Osteocyte (in vitro differentiated cells): Measurements from ENCODE around the gene SMARCB1. TPM values are rescaled to one million over a fixed set of nuclear protein-coding genes. Genes with fewer than 3 reads are reported as not detected.

Experiments used
- DNase-seq: peaks from one replicate; pipeline ENCODE4 v3.0.0; 2021; ENCODE audit warnings: mixed read lengths; ENCODE audit not compliant: unreplicated experiment; ENCODE audit errors: extremely low spot score
- H3K27ac Mint-ChIP-seq: one replicate; pipeline ENCODE4 v1.8.0; 2021; ENCODE audit warnings: mild to moderate bottlenecking, mixed read lengths; ENCODE audit not compliant: unreplicated experiment
- H3K27me3 Mint-ChIP-seq: one replicate; pipeline ENCODE4 v1.8.0; 2021; ENCODE audit warnings: mixed read lengths; ENCODE audit not compliant: unreplicated experiment
- H3K36me3 Mint-ChIP-seq: one replicate; pipeline ENCODE4 v1.8.0; 2021; ENCODE audit warnings: mixed read lengths; ENCODE audit not compliant: unreplicated experiment
- H3K4me1 Mint-ChIP-seq: one replicate; pipeline ENCODE4 v1.8.0; 2021; ENCODE audit warnings: mixed read lengths; ENCODE audit not compliant: unreplicated experiment
- H3K4me3 Mint-ChIP-seq: one replicate; pipeline ENCODE4 v1.8.0; 2021; ENCODE audit warnings: mild to moderate bottlenecking, moderate library complexity, mixed read lengths; ENCODE audit not compliant: unreplicated experiment
- H3K9me3 Mint-ChIP-seq: one replicate; pipeline ENCODE4 v1.8.0; 2021; ENCODE audit warnings: mixed read lengths; ENCODE audit not compliant: unreplicated experiment
- total RNA-seq: library from RNA; stranded (reverse); gene quantifications from 2 replicates; pipeline ENCODE4 v1.2.1, GENCODE V29; 2021
- TF ChIP-seq, protein P1 (sequence below): fragments of 200-600 bp; sonication (generic); IDR thresholded peaks from 2 replicates; pipeline ENCODE4 v1.5.0; 2021; ENCODE audit warnings: antibody characterized with exemption, mild to moderate bottlenecking, moderate library complexity

Gene SMARCB1
- total RNA-seq, 1 donor from 2014 or later = 126 TPM

DNA sequence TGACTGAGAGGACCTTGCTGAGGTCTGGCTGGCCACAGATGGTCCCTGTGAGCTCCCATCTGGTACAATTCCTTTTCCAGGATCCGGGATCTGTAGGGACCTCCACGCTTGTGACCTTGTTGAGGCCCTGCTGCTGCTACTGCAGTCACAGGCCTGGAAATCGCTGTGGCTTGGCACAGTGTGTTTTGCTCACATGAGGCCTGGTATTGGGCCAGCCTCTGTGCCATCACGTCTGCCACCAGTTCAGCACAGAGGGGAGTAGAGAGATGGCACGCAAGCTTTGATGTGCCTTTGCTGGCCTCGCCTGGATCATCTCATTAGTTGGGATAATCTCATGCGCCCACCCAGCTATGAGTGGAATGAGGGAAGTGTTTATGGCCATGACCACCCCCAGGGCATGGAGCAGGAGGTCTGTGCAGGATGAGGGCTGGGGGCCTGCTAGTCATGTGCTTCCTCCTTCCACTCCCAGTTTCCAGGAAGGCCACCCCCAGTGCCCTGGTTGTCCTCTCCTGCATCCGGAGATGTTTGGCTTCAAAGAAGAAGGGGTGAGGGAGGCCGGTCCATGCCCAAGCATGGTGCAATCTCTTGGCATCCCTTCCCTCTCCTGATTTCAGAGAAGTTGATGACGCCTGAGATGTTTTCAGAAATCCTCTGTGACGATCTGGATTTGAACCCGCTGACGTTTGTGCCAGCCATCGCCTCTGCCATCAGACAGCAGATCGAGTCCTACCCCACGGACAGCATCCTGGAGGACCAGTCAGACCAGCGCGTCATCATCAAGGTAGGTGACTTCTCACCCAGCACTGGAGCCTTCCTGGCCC lies 29.6 kb downstream of the SMARCB1 start:
- Mint-ChIP-seq H3K9me3 (no peaks in the 10 kb centered on the region), H3K27ac (peak overlapping the region; percentile 31), H3K4me3 (no peak overlapping the region), H3K36me3 (peaks cover 43% of the 10 kb centered on the region), H3K27me3 (no peaks in the 10 kb centered on the region), H3K4me1 (peaks cover 3% of the 10 kb centered on the region)
- DNase-seq = no peak
- TF ChIP-seq, protein P1, sequence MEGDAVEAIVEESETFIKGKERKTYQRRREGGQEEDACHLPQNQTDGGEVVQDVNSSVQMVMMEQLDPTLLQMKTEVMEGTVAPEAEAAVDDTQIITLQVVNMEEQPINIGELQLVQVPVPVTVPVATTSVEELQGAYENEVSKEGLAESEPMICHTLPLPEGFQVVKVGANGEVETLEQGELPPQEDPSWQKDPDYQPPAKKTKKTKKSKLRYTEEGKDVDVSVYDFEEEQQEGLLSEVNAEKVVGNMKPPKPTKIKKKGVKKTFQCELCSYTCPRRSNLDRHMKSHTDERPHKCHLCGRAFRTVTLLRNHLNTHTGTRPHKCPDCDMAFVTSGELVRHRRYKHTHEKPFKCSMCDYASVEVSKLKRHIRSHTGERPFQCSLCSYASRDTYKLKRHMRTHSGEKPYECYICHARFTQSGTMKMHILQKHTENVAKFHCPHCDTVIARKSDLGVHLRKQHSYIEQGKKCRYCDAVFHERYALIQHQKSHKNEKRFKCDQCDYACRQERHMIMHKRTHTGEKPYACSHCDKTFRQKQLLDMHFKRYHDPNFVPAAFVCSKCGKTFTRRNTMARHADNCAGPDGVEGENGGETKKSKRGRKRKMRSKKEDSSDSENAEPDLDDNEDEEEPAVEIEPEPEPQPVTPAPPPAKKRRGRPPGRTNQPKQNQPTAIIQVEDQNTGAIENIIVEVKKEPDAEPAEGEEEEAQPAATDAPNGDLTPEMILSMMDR = no peak

DNA sequence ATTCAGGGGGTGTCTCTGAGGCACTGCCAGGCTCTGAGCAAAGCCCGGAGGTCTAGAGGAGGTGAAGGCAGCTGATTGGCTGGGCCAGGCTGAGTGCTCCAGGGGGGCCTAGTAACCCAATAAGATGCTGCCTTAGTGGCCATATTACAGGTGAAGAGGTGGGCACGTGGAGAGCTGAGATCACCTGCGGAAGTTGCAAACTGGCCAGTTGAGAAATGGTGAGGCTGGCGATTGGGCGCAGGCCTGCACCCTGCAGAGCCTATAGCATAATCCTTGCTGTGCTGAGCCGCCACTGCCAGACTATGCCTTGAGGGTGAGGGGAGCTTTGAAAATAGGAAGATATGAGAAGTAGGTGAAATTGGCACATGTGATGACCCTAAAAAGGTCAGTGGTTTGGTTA lies 30.4 kb downstream of the SMARCB1 start:
- H3K4me1 Mint-ChIP-seq = peaks cover 3% of the 10 kb centered on the region
- H3K9me3 Mint-ChIP-seq = no peaks in the 10 kb centered on the region
- DNase-seq = no peak
- peaks cover 45% of the 10 kb centered on the region for H3K36me3 Mint-ChIP-seq
- TF ChIP-seq, protein P1 = no peak
- no peak overlapping the region for H3K27ac Mint-ChIP-seq
- H3K4me3 Mint-ChIP-seq = no peak overlapping the region
- H3K27me3 Mint-ChIP-seq = no peaks in the 10 kb centered on the region

DNA sequence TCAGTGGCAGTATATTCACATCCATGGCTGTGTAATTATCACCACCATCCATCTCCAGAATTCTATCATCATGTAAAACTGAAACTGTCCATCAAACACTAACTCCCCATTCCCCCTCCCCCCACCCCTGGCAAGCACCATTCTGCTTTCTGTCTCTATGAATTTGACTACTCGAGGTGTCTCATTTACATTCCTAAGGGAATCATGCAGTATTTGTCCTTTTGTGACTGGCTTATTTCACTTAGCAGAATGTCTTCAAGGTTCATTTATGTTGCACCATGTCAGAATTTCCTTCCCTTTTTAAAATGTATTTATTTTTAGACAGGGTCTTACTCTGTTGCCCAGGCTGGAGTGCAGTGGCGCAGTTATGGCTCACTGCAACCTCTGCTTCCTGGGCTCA lies 31.8 kb downstream of the SMARCB1 start:
- H3K4me3 Mint-ChIP-seq = no peak overlapping the region
- no peaks in the 10 kb centered on the region for H3K9me3 Mint-ChIP-seq
- no peak for DNase-seq
- TF ChIP-seq, protein P1 = no peak
- peaks cover 42% of the 10 kb centered on the region for H3K36me3 Mint-ChIP-seq
- no peaks in the 10 kb centered on the region for H3K27me3 Mint-ChIP-seq
- no peak overlapping the region for H3K27ac Mint-ChIP-seq
- peaks cover 14% of the 10 kb centered on the region for H3K4me1 Mint-ChIP-seq

DNA sequence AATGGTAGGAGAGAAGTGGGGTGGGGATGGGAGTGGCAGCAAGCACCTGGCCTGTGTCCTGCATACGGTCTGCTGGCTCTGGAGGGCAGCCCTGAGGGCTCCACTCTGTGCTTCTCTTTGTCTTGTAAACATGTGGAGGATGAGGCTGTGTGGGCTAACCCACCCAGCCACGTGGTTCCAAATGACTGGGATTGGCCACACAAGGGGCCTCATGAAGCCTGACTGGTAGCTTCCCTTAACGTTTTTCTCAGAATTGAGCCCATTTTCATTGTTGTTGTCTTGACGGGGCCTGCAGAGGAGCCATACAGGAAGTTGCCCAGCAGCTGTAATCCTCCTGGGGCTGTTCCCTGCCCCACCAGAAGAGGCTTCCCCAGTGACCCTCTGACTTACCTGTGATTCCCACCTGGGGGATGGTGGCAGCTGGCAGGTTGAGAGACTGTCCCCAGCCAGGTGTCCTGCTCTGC lies 34.0 kb downstream of the SMARCB1 start:
- DNase-seq = no peak
- Mint-ChIP-seq H3K27ac (no peak overlapping the region), H3K4me3 (no peak overlapping the region), H3K4me1 (peaks cover 23% of the 10 kb centered on the region), H3K9me3 (no peaks in the 10 kb centered on the region), H3K27me3 (no peaks in the 10 kb centered on the region), H3K36me3 (peaks cover 48% of the 10 kb centered on the region)
- TF ChIP-seq, protein P1 = no peak

DNA sequence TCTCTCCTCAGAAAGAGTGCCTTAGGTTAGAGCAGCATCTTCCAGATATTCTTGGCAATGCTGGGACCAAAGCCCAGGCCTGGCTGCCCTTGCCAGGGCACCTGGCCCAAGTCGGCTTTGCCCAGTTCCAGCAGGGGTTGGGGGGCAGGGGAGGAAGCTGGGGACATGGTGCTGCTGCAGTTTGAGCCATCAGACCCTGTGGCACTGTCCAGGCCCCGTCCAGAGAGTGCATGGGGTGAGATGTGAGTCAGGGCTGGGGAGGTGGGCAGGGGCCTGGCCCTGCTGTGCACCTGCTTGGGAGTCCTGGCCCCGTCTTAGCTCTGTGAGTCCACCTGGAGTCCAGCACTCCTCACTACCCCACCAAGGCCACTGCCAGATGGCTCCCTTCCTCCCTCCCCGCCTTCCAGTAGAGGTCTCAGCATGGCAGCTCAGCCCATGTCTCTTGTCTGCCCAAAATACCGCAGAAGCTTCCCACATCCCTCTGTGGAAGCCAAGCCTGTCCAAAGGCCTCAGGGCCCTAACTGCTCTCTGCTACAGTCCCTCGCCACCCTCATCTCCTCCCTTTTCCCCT lies 35.4 kb downstream of the SMARCB1 start:
- Mint-ChIP-seq H3K4me1 (peaks cover 30% of the 10 kb centered on the region), H3K27me3 (no peaks in the 10 kb centered on the region), H3K9me3 (no peaks in the 10 kb centered on the region), H3K36me3 (peaks cover 44% of the 10 kb centered on the region), H3K27ac (peak overlapping the region; percentile 81), H3K4me3 (no peak overlapping the region)
- TF ChIP-seq, protein P1 = no peak
- no peak for DNase-seq
